ENCODE results near the gene IL21. TPM values are rescaled to one million over a fixed set of nuclear protein-coding genes. Genes with fewer than 3 reads are reported as not detected.

The IL21 gene
- total RNA-seq, result not detected in 2 replicates

DNA sequence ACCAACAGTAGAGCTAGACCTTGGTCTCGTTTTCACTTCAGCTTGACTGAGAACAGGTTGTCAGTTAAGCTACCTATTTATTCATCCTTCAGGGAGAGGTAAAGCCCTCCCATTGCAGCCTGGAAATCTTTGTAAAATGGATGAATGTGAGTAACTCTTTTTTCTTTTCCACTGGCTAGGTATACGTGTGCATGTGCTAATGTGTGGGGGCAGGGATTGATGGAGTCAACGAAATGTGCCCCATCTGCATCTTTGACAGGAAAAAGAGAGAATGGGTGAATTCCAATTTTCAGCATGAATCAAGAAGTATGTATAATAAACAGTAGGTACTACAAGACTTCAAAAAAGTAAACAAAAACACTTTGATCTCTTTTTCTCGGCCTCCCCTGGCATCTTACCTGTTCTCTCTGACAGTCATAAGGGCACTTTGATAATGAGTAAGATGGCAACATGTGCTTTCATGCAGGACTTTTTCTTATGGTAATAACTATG is at the start of gene IL21:
TSS of gene IL21 (minus strand) at position 51 of the 492 bp plus-strand sequence. CDS start 55 bp downstream, outside the sequence.

Other genes starting within 250 kb of the IL21 start
- not detected in 2 replicates for gene ADAD1, start 242.1 kb downstream of the IL21 start, total RNA-seq
- gene IL2, start 164.3 kb downstream of the IL21 start, total RNA-seq, result not detected in 2 replicates
- 2.2 and 3.9 TPM in 2 replicates for gene BBS12, start 111.6 kb upstream of the IL21 start, total RNA-seq
- gene FGF2, start 205.8 kb upstream of the IL21 start, total RNA-seq, result 24.0 and 40.2 TPM in 2 replicates

Measured in epithelial cell of alveolus of lung (primary cell).